Activated effector memory CD4-positive, alpha-beta T cell treated with anti-CD3 and anti-CD28 coated beads, Interleukin-2, amount 50 U/mL, for 16 hours (primary cell): ENCODE measurements around the gene SYTL5.
"Not testable (repeated sequence)": the region's sequence is repeated elsewhere in the genome, so short reads cannot be mapped to it uniquely, and the experiment has no call there.

ENCODE experiments used
- DNase-seq: peaks from one replicate; pipeline ENCODE4 v3.0.0-alpha.2; 2020

SYTL5 gene

DNA sequence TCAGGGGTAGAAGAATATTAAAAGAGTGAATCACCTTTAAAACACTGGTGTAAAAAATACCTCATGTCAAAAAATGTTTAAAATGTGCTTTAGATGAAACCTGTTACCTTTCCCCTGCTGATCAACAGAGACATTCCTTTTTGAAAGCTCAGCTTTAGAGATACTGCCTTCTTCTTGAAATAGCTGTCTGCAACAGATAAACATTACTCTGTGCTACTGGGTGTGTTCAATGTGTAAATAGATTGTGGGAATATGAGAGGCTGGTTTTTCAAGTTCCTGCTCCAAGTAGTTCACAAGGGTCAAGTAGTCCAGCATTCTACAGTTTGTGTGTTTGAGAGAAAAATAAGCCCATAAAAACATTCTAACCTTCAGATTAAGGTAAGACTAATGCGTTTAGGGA, at the start of gene SYTL5:
Gene SYTL5, plus strand, starts transcription at position 263 of the 400 bp plus-strand sequence. CDS start 27,337 bp downstream, outside the sequence.
- no peak for DNase-seq

DNA sequence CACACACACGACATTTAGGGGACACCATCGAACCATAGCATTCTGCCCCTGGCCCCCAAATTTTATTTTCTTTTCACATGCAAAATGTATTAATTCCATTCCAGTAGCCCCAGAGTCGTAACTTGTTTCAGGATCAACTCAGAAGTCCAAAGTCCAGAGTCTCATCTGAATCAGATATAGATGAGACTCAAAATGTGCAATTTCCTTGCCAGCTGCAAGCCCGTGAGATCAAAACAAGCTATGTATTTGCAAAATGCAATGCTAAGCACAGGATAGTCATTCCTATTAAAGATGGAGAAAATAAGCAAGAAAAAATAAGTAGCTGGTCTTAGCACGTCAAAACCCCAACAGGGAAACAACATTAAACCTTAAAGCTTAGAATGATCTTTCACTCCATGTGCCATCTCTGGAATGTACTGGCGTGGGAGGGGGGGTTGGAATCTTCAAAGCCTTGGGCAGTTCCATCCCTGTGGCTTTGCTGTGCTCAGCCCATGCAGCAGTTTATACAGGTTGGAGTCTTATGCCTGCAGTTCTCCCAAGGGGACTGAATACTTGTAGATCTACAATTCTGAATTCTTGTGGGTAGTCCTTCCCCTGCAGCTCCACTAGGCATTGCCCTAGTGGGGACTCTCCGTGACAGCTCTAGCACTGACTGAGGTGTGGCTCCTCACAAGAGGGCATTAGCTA, 47.7 kb upstream of the SYTL5 start:
- DNase-seq: no peak

DNA sequence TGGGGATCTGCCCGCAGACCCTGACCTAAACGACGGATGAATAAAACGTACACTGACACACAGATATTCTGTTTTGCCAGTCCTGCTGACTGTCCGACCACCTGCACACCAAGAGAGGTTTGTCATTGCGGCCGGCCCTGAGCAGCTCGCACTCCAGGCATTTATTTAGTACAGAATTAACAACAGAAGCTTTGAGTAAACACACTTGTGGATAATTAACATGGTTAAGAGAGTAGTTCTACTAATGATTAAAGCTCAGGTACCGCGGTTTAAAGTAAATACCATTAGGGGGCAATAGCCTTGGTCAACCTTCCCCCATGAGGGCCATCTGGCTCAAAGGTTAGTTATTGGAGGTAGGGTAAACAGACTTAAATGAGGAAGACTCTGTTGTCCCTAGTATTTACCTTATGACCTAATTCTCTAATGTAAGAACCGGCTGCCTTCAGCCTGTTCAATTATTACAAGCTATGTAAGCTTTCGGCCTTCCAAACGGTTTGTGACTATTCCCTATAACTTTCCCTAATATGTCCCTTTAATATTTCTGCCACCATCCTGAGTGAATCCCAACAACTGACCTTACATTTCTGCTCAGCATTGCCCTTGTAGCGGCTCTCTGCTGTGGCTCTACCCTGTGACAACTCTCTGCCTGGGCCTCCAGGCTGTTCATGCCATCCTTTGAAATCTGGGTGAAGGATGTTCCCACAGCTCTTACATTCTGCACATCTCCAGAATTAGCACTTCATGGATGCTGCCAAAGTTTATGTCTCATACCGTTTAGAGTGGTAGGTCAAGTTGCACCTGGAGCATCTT, 46.9 kb upstream of the SYTL5 start:
- no peak for DNase-seq

DNA sequence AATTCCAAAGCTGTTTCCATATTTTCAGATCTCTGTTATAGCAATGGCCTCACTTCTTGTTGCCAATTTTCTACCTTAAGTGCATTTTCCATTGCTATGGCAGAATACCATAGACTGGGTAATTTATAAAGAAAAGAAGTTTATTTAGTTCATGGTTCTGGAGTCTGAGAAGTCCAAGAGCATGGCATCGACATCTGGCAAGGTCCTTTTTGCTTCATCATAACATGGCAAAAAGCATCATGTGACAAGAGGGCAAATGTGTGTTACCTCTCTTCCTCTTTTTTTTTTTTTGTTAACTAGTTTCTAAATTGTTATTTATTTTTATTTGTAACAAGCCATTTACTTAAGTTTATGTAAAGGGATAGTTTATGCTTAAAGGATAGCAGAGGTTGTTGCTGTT, 45.2 kb upstream of the SYTL5 start:
- DNase-seq: no peak

DNA sequence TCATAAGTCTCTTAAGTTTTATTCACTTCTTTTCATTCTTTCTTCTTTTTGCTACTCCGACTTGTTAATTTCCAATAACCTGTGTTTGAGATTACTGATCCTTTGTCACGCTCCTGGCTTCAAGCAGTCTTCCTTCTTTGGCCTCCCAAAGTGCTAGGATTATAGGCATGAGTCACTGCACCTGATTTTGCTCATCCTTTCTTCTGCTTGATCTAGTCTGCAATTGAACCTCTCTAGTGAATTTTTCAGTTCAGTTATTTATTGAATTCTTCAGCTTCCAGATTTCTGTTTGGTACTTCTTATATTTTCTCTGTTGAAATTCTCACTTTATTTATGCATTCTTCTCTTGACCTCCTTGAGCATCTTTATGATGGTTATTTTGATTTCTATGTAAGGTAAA, 38.6 kb upstream of the SYTL5 start:
- DNase-seq: no peak

DNA sequence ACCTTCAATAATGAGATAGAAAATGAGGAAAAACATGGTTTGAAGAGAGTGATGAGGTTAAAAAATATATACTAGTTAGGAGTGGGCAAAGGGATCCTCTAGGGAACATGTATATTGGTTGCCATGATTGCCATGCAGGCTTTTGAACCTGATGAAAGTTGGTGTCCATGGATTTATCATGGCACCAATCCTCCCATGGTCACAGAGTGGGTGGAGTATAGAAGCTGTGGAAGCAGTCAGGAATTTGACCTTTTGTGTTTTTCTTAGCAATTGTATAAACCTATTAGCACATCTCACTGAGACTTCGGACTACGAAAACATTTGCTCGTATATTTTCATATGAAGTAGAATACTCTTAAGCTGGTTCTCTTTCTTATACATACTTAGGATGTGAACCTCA, 30.9 kb upstream of the SYTL5 start:
- no peak for DNase-seq

- DNase-seq: no peak
These were observed 30.2 kb upstream of the SYTL5 start for GRCh38 chrX:37976153-37976552.

- no peak for DNase-seq
These were observed 21.5 kb upstream of the SYTL5 start for GRCh38 chrX:37984880-37985279.

- no peak for DNase-seq
These were observed 19.5 kb upstream of the SYTL5 start for GRCh38 chrX:37986893-37987292.

DNA sequence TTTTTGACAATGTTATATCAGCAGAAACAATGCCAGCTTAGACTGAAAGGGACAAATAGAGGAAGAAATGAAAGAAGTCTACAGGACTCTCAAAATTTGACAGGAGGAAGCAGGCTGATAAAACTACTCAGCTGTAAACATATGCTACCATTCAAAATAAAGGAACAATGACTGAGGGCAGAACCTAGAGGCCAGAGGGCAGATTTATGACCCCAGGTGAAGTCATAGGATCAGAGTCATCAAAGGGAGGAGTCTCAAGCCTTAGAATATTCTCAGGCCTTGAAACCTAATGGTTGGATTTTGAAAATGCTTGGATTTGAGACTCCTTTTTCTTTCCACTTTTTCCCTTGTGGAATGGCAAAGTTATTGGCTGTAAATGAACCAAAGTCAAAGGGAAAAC, 17.0 kb upstream of the SYTL5 start:
- DNase-seq: no peak

DNA sequence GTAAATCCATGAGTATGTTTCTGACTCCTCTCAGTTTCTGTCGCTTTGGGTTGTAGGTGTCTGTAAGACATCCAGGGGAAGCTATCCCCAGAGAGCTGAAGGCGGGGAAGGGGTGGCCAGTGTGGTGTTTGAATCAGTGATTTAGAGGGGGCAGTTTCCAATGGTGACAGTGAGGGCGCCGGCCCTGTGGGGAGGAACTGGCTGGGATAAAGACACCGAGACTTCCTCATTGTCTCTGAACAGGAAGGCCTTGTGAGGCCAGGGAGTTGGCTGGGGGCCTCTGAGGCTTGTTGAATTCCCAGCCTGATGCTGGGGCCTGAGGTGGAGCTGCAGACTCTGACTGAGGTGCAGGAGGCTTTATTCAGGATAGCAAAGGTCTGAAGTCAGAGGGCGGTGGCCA, 15.1 kb upstream of the SYTL5 start:
- not testable (repeated sequence) for DNase-seq

GRCh38 chrX:37993176-37993575, 13.2 kb upstream of the SYTL5 start:
- DNase-seq: no peak

DNA sequence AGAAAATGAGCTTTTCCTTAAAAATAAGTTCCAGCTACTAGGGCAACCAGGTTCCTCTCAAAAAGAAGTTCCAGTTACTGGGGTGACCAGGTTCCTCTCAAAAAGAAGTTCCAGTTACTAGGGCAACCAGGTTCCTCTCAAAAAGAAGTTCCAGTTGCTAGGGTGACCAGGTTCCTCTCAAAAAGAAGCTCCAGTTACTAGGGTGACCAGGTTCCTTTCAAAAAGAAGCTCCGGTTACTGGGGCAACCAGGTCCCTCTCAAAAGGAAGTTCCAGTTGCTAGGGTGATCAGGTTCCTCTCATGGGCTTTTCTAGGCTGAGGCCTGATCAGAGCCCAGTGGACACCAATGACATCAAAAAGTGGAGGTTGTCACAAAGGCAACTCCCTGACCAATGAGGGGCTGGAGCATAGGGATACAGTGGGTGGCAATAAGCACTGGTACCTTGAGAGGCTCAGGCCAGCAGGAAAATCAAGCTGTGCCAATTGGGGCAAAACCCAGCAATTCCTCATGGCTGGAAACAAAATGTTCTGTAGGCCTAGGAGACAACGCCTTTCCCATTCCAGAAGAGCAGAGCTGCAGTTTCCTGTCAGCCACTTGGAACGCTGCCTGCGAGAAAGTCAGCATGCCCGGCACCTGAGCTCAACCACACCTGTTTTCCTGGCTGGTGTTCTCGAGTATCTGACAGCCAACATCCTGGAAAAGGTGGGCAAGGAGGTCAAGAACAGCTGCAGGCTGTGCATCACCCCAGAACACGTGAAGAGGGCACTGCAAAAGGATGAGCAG, 12.3 kb upstream of the SYTL5 start:
- no peak for DNase-seq

DNA sequence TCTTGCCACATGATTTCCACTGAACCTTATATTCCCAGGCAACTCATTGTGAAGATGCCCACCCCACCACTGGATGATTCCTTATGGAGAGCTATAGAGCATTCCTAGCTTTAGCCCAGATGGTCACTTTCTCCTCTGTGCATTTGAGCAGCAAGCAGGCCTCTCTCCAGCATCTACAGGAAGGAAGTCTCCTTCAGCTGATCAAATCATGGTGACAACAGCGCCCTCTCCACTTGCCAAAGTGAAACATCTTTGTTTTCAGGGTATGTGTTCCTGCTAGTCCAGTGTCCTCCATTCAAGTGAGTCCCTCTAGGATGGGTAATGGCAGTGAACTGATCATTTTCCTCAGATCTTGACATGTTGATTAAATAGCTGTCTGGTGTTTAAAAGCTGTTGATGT, 10.9 kb upstream of the SYTL5 start:
- DNase-seq: no peak

DNA sequence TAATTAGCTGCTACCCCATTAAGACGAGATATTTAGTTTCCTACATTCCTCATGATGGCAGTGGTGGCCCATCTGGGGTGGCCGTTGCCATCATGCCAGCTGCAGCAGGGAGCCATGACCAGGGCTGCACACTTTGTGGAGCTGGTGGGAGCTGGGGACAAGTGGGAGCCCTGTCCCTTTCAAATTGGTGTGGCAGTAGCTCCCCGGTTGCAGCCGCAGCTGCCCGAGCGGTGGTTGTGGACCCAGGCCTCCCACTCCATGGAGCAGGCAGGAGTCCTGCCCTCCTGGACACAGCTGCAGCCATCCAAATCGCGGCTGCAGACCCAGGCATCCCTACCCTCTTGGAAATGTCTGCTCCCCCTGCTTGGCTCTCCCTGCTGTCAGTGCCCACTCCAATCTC, 9.3 kb upstream of the SYTL5 start:
- DNase-seq: no peak

DNA sequence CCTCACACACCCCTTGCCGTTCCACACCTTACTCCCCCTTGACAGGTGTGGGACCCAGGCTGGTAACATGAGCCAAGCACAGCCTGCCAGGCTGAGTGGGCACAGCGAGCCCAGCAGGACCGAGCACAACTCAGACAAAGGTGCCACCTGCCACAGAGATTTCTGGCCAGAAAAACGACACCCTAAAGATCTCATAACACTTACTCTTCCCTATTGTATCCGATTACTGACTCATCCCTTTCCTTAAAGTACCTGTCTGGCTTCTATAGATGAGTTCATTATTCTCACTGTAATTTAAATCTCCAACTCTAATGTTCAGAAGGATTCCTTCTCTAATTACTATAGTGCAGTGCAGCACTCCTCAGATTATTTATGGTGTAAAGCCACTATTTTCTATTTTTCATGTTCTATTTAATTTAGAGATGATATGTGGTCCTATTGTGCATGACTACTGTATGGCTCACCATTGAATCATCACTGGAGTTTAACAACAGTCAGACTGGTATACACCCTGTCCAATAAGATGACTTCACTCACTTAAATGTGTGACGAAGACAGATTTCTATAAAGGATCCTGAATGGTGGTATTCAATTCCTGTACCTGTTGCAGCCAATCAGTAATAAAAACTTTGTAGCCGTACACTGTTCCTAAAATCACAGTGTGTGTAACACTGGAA, 7.6 kb upstream of the SYTL5 start:
- no peak for DNase-seq

- DNase-seq: no peak
These were observed 5.6 kb upstream of the SYTL5 start for GRCh38 chrX:38000706-38001105.

- no peak for DNase-seq
These were observed 2.3 kb upstream of the SYTL5 start for GRCh38 chrX:38004046-38004445.

DNA sequence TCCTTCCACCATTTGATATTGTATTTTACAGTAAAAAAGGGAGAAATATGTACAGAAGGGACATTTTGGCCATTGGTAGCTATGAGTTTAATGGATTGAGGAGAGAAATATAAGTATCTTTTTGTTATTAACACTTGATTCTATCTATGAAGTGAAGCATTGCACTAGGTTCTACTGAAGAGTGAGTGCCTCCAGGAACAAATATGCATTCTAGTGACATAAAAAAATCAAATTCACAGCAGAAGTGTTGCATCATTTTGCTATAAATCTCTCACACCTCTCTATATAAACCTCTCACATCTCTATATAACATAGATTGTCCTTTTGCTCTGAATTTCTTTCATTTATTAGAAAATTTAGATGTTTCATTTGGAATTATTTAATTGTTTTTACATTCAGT, 425 bp downstream of the SYTL5 start:
- DNase-seq: no peak

GRCh38 chrX:38008658-38009057, 2.3 kb downstream of the SYTL5 start:
- DNase-seq: no peak

DNA sequence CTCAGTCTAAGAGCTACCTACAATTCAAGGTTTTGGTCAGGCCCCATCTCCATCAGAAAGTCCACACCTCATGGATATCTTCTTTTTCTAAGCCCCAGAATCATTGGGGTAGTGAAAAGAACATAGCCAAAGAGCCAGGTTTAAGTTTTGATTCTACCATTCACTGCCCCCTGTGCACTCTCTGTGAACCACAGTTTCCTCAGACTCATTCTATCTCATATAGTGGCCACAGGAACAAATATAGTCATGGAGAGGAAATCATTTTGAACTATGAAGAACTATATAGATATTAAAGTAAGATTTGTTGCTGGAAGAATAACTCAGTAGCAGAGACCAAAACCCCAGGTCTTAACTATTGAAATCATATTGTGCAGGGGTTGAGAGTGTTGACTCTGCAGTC, 3.3 kb downstream of the SYTL5 start:
- DNase-seq: no peak

DNA sequence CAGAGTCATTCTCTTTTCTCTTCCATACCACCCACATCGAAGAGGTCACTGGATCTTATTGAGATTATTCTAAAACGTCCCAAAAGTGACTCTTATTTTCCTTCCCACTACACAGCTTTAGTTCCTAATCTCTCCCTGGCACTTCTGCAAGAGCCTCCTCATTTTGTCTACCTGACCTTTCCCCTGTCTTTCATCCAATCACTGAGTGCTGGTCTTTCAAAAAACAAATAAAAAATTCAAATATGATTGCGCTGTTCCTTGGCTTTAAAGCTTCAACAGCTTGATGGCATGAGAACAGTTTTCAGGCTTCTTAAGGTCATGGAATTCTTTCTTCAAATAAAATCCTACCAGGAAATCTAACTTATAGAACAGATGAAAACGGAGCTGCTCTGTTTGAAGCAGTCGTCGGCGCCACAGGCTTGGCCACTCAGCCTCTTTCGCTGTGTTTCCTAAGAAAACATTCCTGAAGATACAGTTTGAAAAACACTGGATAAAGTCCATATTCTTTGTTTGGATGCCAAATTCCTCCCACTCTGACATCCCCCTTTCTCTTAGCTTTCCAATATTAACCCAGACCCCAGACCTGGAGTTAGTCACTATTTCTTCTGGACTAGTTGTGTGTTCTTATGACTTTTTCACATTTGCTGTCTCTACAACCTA, 12.5 kb downstream of the SYTL5 start:
- DNase-seq: no peak

GRCh38 chrX:38028300-38028699, 21.9 kb downstream of the SYTL5 start:
- no peak for DNase-seq
